HCT116 (cell line): Measurements from ENCODE around the gene GLB1L. TPM values are rescaled to one million over a fixed set of nuclear protein-coding genes. Genes with fewer than 3 reads are reported as not detected.

Experiments
- ATAC-seq: fragments of 200-7000 bp; cut with Tn5 transposase; 2 replicates; pipeline ENCODE4 v1.9.1; 2020; ENCODE audit warnings: mild to moderate bottlenecking, moderate library complexity
- BruUV-seq: library from RNA; stranded (reverse); fragments of 400-500 nt; replicated peaks from 2 replicates; lab custom pipeline; 2021; lab: Mats Ljungman, UMichigan
- CTCF ChIA-PET: fragments of 300-600 bp; sonication (Branson Sonifier 250); formaldehyde crosslinking; loops from one replicate; lab custom pipeline; 2021; ENCODE audit warnings: antibody characterized with exemption; lab: Charles Lee
- POLR2A ChIA-PET: fragments of 300-600, 350-600 bp; sonication (Branson Sonifier 250); formaldehyde crosslinking; loops from one replicate; lab custom pipeline; 2021; ENCODE audit warnings: antibody characterized with exemption; lab: Charles Lee
- RAD21 ChIA-PET, 2 experiments: fragments of 300-600 bp; sonication (Branson Sonifier 250); formaldehyde crosslinking; loops; one replicate each; lab custom pipeline; 2023; ENCODE audit warnings: low total read pairs in 2 of 2; ENCODE audit not compliant: uncharacterized antibody in 2 of 2, unreplicated experiment in 2 of 2, low non-redundant PET in 1 of 2; lab: Charles Lee
- DNase-seq: peaks from one replicate; pipeline ENCODE4 v3.0.0-alpha.2; 2010; ENCODE audit warnings: low read depth, low spot score
- H2AFZ ChIP-seq: fragments of 200-600 bp; shearing (Covaris generic), sonication (generic); 2 replicates; pipeline ENCODE4 v1.6.1; 2017; ENCODE audit warnings: low read depth, mixed run types, mixed read lengths, antibody characterized with exemption, low read length; ENCODE audit not compliant: poor library complexity, severe bottlenecking
- H3K27ac ChIP-seq: 2 replicates; pipeline ENCODE4 v1.5.1; 2012; ENCODE audit warnings: low read depth, low read length
- H3K27me3 ChIP-seq: fragments of 200-600 bp; sonication (generic); 2 replicates; pipeline ENCODE4 v1.6.1; 2016; ENCODE audit warnings: mixed run types, low read length, mixed read lengths; ENCODE audit not compliant: insufficient read depth
- H3K36me3 ChIP-seq, 2 experiments: fragments of 200-500 bp in 1 of 2; fragments of 200-600 bp in 1 of 2; sonication (Bioruptor generic) in 1 of 2; sonication (generic) in 1 of 2; 2 replicates each; pipeline versions ENCODE4 v1.5.1 to v1.6.1; 2014 to 2016; ENCODE audit warnings: low read length in 2 of 2, inconsistent platforms in 1 of 2, mixed read lengths in 1 of 2, mixed run types in 1 of 2; ENCODE audit not compliant: insufficient read depth in 2 of 2, control insufficient read depth in 1 of 2
- H3K4me1 ChIP-seq, 2 experiments: fragments of 200-600 bp in 1 of 2; sonication (generic) in 1 of 2; 2 replicates each; pipeline versions ENCODE4 v1.5.1 to v1.6.1; 2012 to 2017; ENCODE audit warnings: low read length in 2 of 2, inconsistent platforms in 1 of 2, mild to moderate bottlenecking in 1 of 2, mixed read lengths in 1 of 2, mixed run types in 1 of 2, moderate library complexity in 1 of 2; ENCODE audit not compliant: insufficient read depth in 2 of 2, control insufficient read depth in 1 of 2
- H3K4me2 ChIP-seq: fragments of 200-600 bp; sonication (generic); 2 replicates; pipeline ENCODE4 v1.6.1; 2017; ENCODE audit warnings: mixed run types, low read length, mixed read lengths
- H3K4me3 ChIP-seq, 2 experiments: fragments of 200-600 bp in 1 of 2; sonication (generic) in 1 of 2; replicated peaks in 1 of 2; 2 replicates each; pipeline ENCODE4 v1.5.1; 2011 to 2016; ENCODE audit warnings: low read length in 2 of 2, control low read depth in 1 of 2, low read depth in 1 of 2, mild to moderate bottlenecking in 1 of 2, mixed read lengths in 1 of 2, mixed run types in 1 of 2
- H3K79me2 ChIP-seq: fragments of 200-600 bp; sonication (generic); 2 replicates; pipeline ENCODE4 v1.6.1; 2017; ENCODE audit warnings: mild to moderate bottlenecking, mixed run types, low read length, moderate library complexity, mixed read lengths; ENCODE audit not compliant: insufficient read depth
- H3K9ac ChIP-seq: fragments of 200-600 bp; sonication (generic); 2 replicates; pipeline ENCODE4 v1.6.1; 2016; ENCODE audit warnings: low read length, mixed read lengths
- H3K9me2 ChIP-seq: fragments of 200-600 bp; sonication (generic), shearing (Covaris generic); 2 replicates; pipeline ENCODE4 v1.6.1; 2017; ENCODE audit warnings: mixed run types, mild to moderate bottlenecking, moderate library complexity; ENCODE audit not compliant: insufficient read depth
- H3K9me3 ChIP-seq, 2 experiments: fragments of 200-500 bp in 1 of 2; fragments of 200-600 bp in 1 of 2; sonication (Bioruptor generic) in 1 of 2; sonication (generic) in 1 of 2; 2 replicates each; pipeline ENCODE4 v1.6.1; 2014 to 2017; ENCODE audit warnings: low read length in 2 of 2, mixed read lengths in 2 of 2, inconsistent platforms in 1 of 2, low read depth in 1 of 2, mild to moderate bottlenecking in 1 of 2, mixed run types in 1 of 2, moderate library complexity in 1 of 2; ENCODE audit not compliant: control insufficient read depth in 1 of 2, insufficient read depth in 1 of 2
- H4K20me1 ChIP-seq: fragments of 200-600 bp; sonication (generic), shearing (Covaris generic); 2 replicates; pipeline ENCODE4 v1.6.1; 2017; ENCODE audit warnings: mixed run types, mild to moderate bottlenecking, moderate library complexity; ENCODE audit not compliant: insufficient read depth
- EGR1 ChIP-seq: IDR thresholded peaks from 2 replicates; pipeline ENCODE4 v1.6.1; 2012; ENCODE audit warnings: low read depth
- EZH2phosphoT487 ChIP-seq: fragments of 200-600 bp; IDR thresholded peaks from 2 replicates; pipeline ENCODE4 v1.6.1; 2018; ENCODE audit warnings: antibody characterized with exemption, borderline replicate concordance
- POLR2A ChIP-seq: IDR thresholded peaks from 2 replicates; pipeline ENCODE4 v1.7.0; 2011; ENCODE audit warnings: borderline replicate concordance; ENCODE audit not compliant: insufficient read depth, insufficient read length; ENCODE audit errors: extremely low read depth
- RAD21 ChIP-seq: IDR thresholded peaks from 2 replicates; pipeline ENCODE4 v1.6.1; 2012; ENCODE audit warnings: low read depth, mild to moderate bottlenecking
- TCF7L2 ChIP-seq: IDR thresholded peaks from 2 replicates; pipeline ENCODE4 v1.7.0; 2011; ENCODE audit warnings: borderline replicate concordance, inconsistent platforms; ENCODE audit not compliant: insufficient read depth, insufficient read length; ENCODE audit errors: extremely low read depth
- ZNF274 ChIP-seq: fragments of 200-500 bp; sonication (Bioruptor generic); IDR thresholded peaks from 2 replicates; pipeline ENCODE4 v1.6.1; 2014; ENCODE audit warnings: mild to moderate bottlenecking, low read depth, low read length, inconsistent platforms
- intact Hi-C: fragments of 100-400 bp; cut with micrococcal nuclease; formaldehyde crosslinking; loops from 2 replicates; pipeline ENCODE4 v1.10.0; 2022
- microRNA counts: library from miRNA; unstranded; fragments of <30 nt; microRNA quantifications from one replicate; lab custom pipeline; 2015
- microRNA-seq: library from miRNA; unstranded; fragments of <30 nt; microRNA quantifications from one replicate; pipeline ENCODE4, GENCODE V29; 2016; ENCODE audit warnings: borderline number of aligned reads
- total RNA-seq: library from RNA; stranded (reverse); gene quantifications from one replicate; pipeline ENCODE4 v1.2.1, GENCODE V29; 2021; ENCODE audit not compliant: unreplicated experiment

The GLB1L gene
- total RNA-seq, 1 experiment from 2014 or later: 6.6 TPM

- no TSS peak for BruUV-seq
- POLR2A ChIA-PET: interaction anchor here (0.7 to 3.2 kb wide), 2 partner anchors 9 to 80 kb away, joined by 3 to 12 read pairs; partner anchors contain the start of gene ZFAND2B
Measured at GRCh38 chr2:219197388-219197787, 47.9 kb downstream of the GLB1L start.

GRCh38 chr2:219186754-219187456, 58.3 kb downstream of the GLB1L start:
- no peak overlapping the region for H3K4me2 ChIP-seq
- no peaks in the 10 kb centered on the region for H3K79me2 ChIP-seq
- H3K27ac ChIP-seq: no peak overlapping the region
- peaks cover 5 to 14% of the 10 kb centered on the region in 2 experiments; a peak in 3 of 4 replicates for H3K36me3 ChIP-seq
- H2AFZ ChIP-seq: no peak overlapping the region
- ChIA-PET CTCF (no interaction called here), RAD21 (no interaction called here), POLR2A (no interaction called here)
- H4K20me1 ChIP-seq: no peaks in the 10 kb centered on the region
- H3K4me3 ChIP-seq: no peak overlapping the region
- intact Hi-C loops: no loop called here
- ATAC-seq (no peak), DNase-seq (no peak)
- H3K9me3 ChIP-seq: no peaks in the 10 kb centered on the region
- TF ChIP-seq POLR2A: no peak
- H3K9ac ChIP-seq: no peak overlapping the region
- BruUV-seq: no TSS peak
- no peaks in the 10 kb centered on the region for H3K4me1 ChIP-seq
- H3K27me3 ChIP-seq: no peaks in the 10 kb centered on the region
- no peaks in the 10 kb centered on the region for H3K9me2 ChIP-seq

More at GRCh38 chr2:219197388-219197787, 47.9 kb downstream of the GLB1L start:
- Histone ChIP-seq H3K4me3 (no peak overlapping the region), H3K27me3 (no peaks in the 10 kb centered on the region), H4K20me1 (no peaks in the 10 kb centered on the region), H3K27ac (no peak overlapping the region), H3K36me3 (no peaks in the 10 kb centered on the region), H3K9me3 (no peaks in the 10 kb centered on the region), H3K9me2 (no peaks in the 10 kb centered on the region), H3K9ac (no peak overlapping the region), H3K79me2 (no peaks in the 10 kb centered on the region), H2AFZ (no peak overlapping the region), H3K4me1 (no peaks in the 10 kb centered on the region), H3K4me2 (no peak overlapping the region)
- intact Hi-C loops: no loop called here
- ATAC-seq (no peak), DNase-seq (no peak)
- ChIA-PET CTCF (interaction anchor here (1.7 kb wide), 1 partner anchor 9 kb away, joined by 3 read pairs; the partner anchor contains the start of gene ZFAND2B), RAD21 (no interaction called here)
- TF ChIP-seq RAD21: no peak
- no peak for TF ChIP-seq EZH2phosphoT487
- no peak for TF ChIP-seq EGR1
- no peak for TF ChIP-seq ZNF274
- TF ChIP-seq TCF7L2: no peak

MicroRNAs within 50 kb of the gene (microRNA counts, 767-probe panel; counts per million panel counts)
- microRNA hsa-miR-153 (lab: Ali Mortazavi, UCI): not detected

Small RNA genes lying within 50 kb of the gene (microRNA-seq; reads per million reads assigned to microRNA genes)
- not detected for gene MIR153-1

Other genes with a start within 250 kb of the GLB1L start
- 0.52 TPM for gene CFAP65, start 203.9 kb downstream of the GLB1L start, total RNA-seq
- 0.17 TPM for gene IHH, start 184.5 kb downstream of the GLB1L start, total RNA-seq
- 16.4 TPM for gene NHEJ1, start 84.6 kb downstream of the GLB1L start, total RNA-seq
- gene SLC23A3, start 75.4 kb downstream of the GLB1L start, total RNA-seq: 4.8 TPM
- 41.9 TPM for gene CNPPD1, start 68.5 kb downstream of the GLB1L start, total RNA-seq
- 63.7 TPM for gene RETREG2, start 67.2 kb downstream of the GLB1L start, total RNA-seq
- 31.4 TPM for gene ZFAND2B, start 38.7 kb downstream of the GLB1L start, total RNA-seq
- 24.5 TPM for gene ABCB6, start 26.5 kb downstream of the GLB1L start, total RNA-seq
- gene ATG9A, start 15.8 kb downstream of the GLB1L start, total RNA-seq: 51.8 TPM
- gene ANKZF1, start 15.6 kb downstream of the GLB1L start, total RNA-seq: 64.7 TPM
- gene STK16, start within 50 bp of the GLB1L start, total RNA-seq: 31.4 TPM
- not detected for gene TUBA4B, start 7.8 kb upstream of the GLB1L start, total RNA-seq
- 32.7 TPM for gene TUBA4A, start 8.5 kb upstream of the GLB1L start, total RNA-seq
- gene DNAJB2, start 33.9 kb upstream of the GLB1L start, total RNA-seq: 36.2 TPM
- gene PTPRN, start 64.0 kb upstream of the GLB1L start, total RNA-seq: not detected
- gene RESP18, start 87.3 kb upstream of the GLB1L start, total RNA-seq: not detected
- 80.1 TPM for gene DNPEP, start 142.5 kb upstream of the GLB1L start, total RNA-seq
- gene DES, start 172.9 kb upstream of the GLB1L start, total RNA-seq: 4.2 TPM
- 56.6 TPM for gene SPEG, start 189.4 kb upstream of the GLB1L start, total RNA-seq